Activated T-cell treated with anti-CD3 and anti-CD28 coated beads for 48 hours (primary cell): ENCODE data around the gene SSR1.
"Not testable (repeated sequence)": the region's sequence is repeated elsewhere in the genome, so short reads cannot be mapped to it uniquely, and the experiment has no call there.

ENCODE experiments used
- DNase-seq: peaks from one replicate; pipeline ENCODE4 v3.0.0-alpha.2; 2020; ENCODE audit warnings: low read depth

SSR1 gene

GRCh38 chr6:7282097-7282906 lies 30.7 kb downstream of the SSR1 start:
- no peak for DNase-seq

DNA sequence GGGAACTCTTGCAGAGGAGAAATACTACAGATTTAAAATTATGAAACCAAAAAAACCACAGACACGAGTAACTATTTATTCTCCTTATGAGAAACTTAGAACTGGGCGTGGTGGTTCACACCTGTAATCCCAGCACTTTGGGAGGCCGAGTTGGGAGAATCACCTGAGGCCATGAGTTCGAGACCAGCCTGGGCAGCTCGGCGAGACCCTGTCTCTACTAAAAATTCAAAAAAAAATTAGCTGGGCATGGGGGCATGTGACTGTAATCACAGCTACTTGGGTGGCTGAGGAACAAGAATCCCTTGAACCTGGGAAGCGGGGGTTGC lies 36.8 kb downstream of the SSR1 start:
- no peak for DNase-seq

DNA sequence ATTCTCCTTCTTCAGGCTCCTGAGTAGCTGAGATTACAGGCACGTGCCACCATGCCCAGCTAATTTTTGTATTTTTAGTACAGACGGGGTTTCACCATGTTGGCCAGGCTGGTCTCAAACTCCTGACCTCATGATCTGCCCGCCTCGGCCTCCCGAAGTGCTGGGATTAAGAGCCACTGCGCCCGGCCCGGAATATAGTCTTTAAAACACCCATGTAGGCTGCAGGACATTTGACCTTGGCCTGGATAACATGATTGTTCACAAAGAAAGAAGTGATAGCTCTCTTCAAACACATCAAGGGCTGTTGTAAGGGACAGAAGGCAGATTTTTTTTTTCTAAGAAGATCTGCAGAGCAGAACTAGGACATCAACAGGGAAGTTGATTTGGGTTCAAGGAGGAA lies 38.5 kb downstream of the SSR1 start:
- not testable (repeated sequence) for DNase-seq

DNA sequence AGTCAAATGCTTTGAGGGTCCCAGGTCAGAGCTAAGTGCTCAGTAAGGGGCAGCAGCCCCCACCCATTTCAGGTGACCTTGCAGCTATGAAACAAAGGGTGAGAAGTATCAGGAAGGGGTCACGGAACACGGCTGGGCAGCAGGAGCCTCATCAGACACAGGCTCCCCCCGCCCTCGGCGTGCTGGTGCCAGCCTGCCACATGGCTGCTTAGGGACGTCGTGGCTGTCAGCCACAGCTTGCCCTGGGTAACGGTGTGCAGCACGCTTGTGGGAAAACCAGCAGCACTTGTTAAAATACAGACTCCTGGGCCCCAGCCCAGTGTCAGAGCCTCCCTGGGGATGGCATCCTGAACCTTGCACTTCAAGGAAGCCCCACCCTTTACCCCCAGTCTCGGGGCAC lies 39.3 kb downstream of the SSR1 start:
- DNase-seq = no peak

DNA sequence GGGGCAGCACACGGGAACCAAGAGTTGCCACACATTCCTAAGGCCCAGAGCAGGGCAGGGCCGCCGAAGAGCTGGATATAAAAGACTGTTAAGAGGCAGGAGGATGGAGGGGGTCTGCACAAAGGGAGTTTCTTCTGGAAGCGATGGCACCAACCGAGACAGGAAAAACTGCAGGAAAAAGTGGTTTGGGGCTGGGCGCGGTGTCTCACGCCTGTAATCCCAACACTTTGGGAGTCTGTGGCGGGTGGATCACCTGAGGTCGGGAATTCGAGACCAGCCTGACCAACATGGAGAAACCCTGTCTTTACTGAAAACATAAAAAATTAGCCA lies 41.8 kb downstream of the SSR1 start:
- DNase-seq = no peak

DNA sequence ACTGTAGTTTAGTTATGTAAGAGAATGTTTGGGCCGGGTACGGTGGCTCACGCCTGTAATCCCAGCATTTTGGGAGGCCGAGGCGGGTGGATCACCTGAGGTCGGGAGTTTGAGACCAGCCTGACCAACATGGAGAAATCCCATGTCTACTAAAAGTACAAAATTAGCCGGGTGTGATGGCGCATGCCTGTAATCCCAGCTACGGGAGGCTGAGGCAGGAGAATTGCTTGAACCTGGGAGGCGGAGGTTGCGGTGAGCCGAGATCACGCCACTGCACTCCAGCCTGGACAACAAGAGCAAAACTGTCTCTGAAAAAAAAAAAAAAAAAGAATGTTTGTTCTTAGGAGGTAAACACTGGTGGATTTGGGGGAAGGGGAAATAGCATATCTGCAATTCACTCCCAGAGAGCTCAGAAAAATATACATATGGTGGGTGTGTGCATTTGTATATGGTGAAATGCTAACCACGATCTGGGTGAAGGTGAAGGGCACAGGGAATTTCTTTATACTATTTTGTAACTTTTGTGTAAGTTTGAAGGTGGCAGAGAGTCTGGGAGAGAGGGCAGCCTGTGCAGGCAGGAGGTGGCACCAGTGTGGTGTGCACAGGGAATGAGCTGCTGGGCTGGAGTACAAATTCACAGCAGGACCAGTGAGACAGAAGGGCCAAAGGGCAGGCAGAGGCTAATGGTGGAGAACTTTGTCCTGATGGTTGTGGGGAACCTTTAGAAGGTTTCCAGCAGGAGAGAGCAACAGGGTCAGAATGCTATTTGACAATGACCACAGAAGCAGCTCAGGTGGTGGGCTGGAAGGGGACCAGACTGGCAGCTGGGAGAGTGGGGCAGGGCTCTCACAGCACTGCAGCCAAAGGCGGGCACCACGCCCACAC lies 42.4 kb downstream of the SSR1 start:
- DNase-seq = no peak

- DNase-seq = no peak
Measured at GRCh38 chr6:7269816-7270215, 43.2 kb downstream of the SSR1 start.

- no peak for DNase-seq
Measured at GRCh38 chr6:7268816-7269555, 44.0 kb downstream of the SSR1 start.

GRCh38 chr6:7268362-7268761 lies 44.6 kb downstream of the SSR1 start:
- DNase-seq = no peak

DNA sequence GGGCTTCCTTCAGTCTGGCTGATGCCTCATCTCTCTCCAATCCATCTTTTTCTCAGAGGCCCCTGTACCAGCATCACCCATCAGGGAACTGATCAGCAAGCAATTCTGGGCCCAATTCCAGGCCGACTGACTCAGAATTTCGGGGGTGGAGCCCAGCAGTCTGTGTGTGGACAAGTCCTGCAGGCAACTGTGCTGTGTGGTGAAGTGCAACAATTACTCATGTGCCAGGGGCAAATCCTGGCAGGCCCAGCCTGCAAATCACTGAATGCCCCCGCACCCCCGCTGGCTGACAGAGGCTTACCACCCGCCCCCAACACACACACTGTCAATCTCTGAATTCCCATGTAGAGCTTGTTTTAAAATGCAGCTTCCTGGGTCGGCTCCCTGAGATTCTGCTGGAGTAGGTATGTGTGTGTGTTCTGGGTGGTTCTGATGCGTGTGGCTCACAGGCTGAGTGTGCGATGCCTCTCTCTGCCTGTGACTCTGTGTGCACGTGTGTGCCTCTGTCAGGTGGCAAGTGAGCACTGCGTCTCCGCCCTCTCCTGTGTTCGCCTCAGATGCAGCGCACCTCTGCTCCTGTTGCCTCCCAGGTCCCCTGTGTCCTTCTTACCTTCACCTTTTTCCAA lies 45.4 kb downstream of the SSR1 start:
- no peak for DNase-seq

- DNase-seq = no peak
Measured at GRCh38 chr6:7267071-7267465, 45.9 kb downstream of the SSR1 start.

- DNase-seq = not testable (repeated sequence)
Measured at GRCh38 chr6:7265385-7265726, 47.6 kb downstream of the SSR1 start.

- DNase-seq = no peak
Measured at GRCh38 chr6:7264686-7265384, 48.2 kb downstream of the SSR1 start.

- no peak for DNase-seq
Measured at GRCh38 chr6:7264041-7264440, 49.0 kb downstream of the SSR1 start.

DNA sequence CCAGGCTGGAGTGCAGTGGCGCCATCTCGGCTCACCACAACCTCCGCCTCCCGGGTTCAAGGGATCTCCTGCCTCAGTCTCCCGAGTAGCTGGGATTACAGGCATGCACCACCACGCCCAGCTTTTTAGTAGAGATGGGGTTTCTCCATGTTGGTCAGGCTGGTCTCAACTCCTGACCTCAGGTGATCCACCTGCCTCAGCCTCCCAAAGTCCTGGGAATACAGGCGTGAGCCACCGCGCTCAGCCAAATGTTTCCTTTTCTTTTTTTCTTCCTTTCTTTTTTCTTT lies 49.5 kb downstream of the SSR1 start:
- DNase-seq = not testable (repeated sequence)

DNA sequence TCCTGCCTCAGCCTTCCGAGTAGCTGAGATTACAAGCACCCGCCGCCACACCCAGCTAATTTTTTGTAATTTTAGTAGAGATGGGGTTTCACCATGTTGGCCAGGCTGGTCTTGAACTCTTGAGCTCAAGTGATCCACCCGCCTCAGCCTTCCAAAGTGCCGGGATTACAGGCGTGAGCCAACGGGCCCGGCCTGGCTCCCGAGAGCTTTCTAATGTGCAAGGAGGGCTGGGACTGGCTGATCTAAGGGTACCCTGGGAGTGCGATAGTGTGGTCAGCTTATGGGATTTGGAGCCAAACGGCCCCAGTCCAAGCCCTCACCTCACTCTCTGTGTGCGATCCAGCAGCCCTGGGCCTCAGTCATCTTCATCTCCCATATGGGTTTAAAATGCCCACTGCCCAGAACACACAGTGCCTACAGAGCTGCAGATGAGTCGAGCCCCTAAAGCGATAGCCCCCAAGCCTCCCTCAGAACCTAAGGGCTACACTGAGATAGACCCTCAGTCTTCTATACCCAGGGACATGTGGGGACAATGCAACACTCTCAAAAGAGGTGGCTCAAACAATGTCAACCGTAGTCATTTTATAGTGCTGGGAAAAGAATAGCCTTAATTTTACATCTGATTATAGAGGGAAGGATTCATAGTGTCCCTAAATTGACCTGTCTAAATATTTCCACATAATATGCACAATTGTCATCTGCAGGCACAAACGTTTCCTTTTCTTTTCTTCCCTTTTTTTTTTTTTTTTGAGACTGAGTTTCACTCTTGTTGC lies 50.1 kb downstream of the SSR1 start:
- no peak for DNase-seq

DNA sequence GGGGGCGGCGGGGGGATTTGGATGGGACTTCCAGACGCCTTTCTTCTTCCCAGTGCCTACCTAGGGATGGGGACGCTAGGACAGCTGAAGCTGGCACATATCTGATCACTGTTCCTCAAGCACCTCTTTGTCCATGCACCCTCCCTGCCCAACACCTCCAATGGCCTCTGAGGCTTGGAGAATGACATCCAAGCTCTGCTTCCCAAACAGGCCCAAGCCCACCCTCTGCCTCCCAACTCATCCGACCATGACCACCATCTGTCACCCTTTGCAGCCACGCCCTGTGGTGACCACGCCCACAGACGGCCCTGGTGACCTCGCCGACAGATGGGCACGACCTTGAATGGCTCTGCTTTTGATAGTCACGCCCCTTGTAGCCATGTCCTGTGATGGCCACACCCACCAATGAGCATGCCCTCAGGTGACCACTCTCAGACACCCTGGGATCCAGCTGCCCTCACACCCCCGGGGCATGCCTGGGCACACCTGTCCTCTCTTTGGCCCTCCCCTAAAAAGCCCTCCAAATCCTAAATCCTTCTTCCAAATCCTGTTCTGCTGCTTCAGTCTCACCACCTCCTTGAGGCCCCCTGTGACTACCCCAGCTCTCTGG lies 51.0 kb downstream of the SSR1 start:
- no peak for DNase-seq

- DNase-seq = peak; percentile 46
Measured at GRCh38 chr6:7261032-7261841, 51.8 kb downstream of the SSR1 start.

- DNase-seq = no peak
Measured at GRCh38 chr6:7260291-7261031, 52.5 kb downstream of the SSR1 start.
